WERI-Rb-1 (cell line): Measurements from ENCODE around the gene SLC6A3.

Experiments
- DNase-seq: peaks from one replicate; pipeline ENCODE4 v3.0.0-alpha.2; 2020
- H3K27ac ChIP-seq: fragments of 250-450 bp; sonication (Bioruptor Pico); 2 replicates; pipeline ENCODE4 v1.5.1; 2020; ENCODE audit warnings: mild to moderate bottlenecking, moderate library complexity
- H3K27me3 ChIP-seq: fragments of 250-450 bp; sonication (Bioruptor Pico); 2 replicates; pipeline ENCODE4 v1.5.1; 2021; ENCODE audit warnings: mild to moderate bottlenecking, low read depth, moderate library complexity; ENCODE audit not compliant: insufficient read depth, severe bottlenecking
- H3K36me3 ChIP-seq: fragments of 250-450 bp; sonication (Bioruptor Pico); 2 replicates; pipeline ENCODE4 v1.5.1; 2020; ENCODE audit warnings: mild to moderate bottlenecking, moderate library complexity
- H3K4me3 ChIP-seq: 2 replicates; pipeline ENCODE4 v1.5.1; 2011; ENCODE audit warnings: low read depth, mild to moderate bottlenecking, control low read depth, low read length
- H3K9me3 ChIP-seq: fragments of 250-450 bp; sonication (Bioruptor Pico); 2 replicates; pipeline ENCODE4 v1.5.1; 2021; ENCODE audit warnings: mild to moderate bottlenecking, moderate library complexity; ENCODE audit not compliant: severe bottlenecking
- CTCF ChIP-seq: IDR thresholded peaks from 2 replicates; pipeline ENCODE4 v1.5.1; 2011; ENCODE audit warnings: low read depth, mild to moderate bottlenecking, control low read depth, inconsistent platforms, low read length

The SLC6A3 gene

GRCh38 chr5:1393571-1394501 is 51.4 kb downstream of the SLC6A3 start:
- H3K36me3 ChIP-seq: no peaks in the 10 kb centered on the region
- no peak overlapping the region for H3K4me3 ChIP-seq
- no peaks in the 10 kb centered on the region for H3K27me3 ChIP-seq
- H3K27ac ChIP-seq: no peak overlapping the region
- DNase-seq: no peak
- TF ChIP-seq CTCF: no peak
- no peaks in the 10 kb centered on the region for H3K9me3 ChIP-seq

GRCh38 chr5:1392801-1393565 is 52.3 kb downstream of the SLC6A3 start:
- Histone ChIP-seq H3K27me3 (no peaks in the 10 kb centered on the region), H3K27ac (no peak overlapping the region), H3K4me3 (no peak overlapping the region), H3K9me3 (no peaks in the 10 kb centered on the region), H3K36me3 (no peaks in the 10 kb centered on the region)
- DNase-seq: no peak
- TF ChIP-seq CTCF: no peak

- H3K36me3 ChIP-seq: no peaks in the 10 kb centered on the region
- H3K9me3 ChIP-seq: no peaks in the 10 kb centered on the region
- H3K4me3 ChIP-seq: no peak overlapping the region
- H3K27me3 ChIP-seq: peaks cover 3% of the 10 kb centered on the region
- DNase-seq: no peak
- H3K27ac ChIP-seq: no peak overlapping the region
- no peak for TF ChIP-seq CTCF
These were observed 53.0 kb downstream of the SLC6A3 start for GRCh38 chr5:1392261-1392660.

- H3K9me3 ChIP-seq: no peaks in the 10 kb centered on the region
- H3K36me3 ChIP-seq: no peaks in the 10 kb centered on the region
- peaks cover 5% of the 10 kb centered on the region for H3K27me3 ChIP-seq
- TF ChIP-seq CTCF: no peak
- no peak overlapping the region for H3K4me3 ChIP-seq
- no peak for DNase-seq
- no peak overlapping the region for H3K27ac ChIP-seq
These were observed 53.5 kb downstream of the SLC6A3 start for GRCh38 chr5:1391691-1392090.

- Histone ChIP-seq H3K4me3 (no peak overlapping the region), H3K27ac (no peak overlapping the region), H3K36me3 (no peaks in the 10 kb centered on the region), H3K9me3 (no peaks in the 10 kb centered on the region), H3K27me3 (peaks cover 5% of the 10 kb centered on the region)
- no peak for DNase-seq
- no peak for TF ChIP-seq CTCF
These were observed 54.2 kb downstream of the SLC6A3 start for GRCh38 chr5:1390861-1391600.
